ENCODE measurements around the gene FAF1.

DNA sequence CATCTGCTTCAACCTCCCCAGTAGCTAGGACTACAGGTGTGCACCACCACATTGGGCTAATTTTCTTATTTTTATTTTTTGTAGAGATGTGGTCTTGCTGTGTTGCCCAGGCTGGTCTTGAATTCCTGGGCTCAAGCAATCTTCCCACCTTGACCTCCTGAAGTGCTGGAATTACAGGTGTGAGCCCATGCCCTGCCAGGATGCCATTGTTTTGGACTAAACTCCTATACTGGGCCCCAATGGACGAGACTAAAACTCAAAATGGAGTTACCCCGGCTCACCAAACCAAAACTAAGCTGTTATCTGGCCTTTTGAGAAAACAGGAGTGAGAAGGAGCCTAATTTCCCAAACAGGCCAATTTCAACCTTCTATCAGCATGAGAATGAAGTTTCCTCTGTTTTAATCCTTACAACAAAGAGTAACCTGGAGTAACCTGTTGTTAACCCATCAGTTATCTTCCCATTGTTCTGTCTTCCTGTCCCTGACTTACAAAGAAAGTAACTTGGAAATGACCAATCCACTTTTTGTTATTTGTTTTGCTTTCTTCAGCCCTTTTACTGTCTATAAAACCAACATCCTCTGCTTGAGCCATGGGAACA lies 566.4 kb downstream of the FAF1 start:
- TF ChIP-seq GATA2 (IDR thresholded peaks at IDR 0.05; ENCODE audit: low read depth, low read length) (no peak), GATA3 (IDR thresholded peaks at IDR 0.05; ENCODE audit: low read depth, low read length) (no peak)

All from SH-SY5Y (cell line).